T47D (cell line): ENCODE data around the gene MORF4L1.
"Not testable (repeated sequence)": the region's sequence is repeated elsewhere in the genome, so short reads cannot be mapped to it uniquely, and the experiment has no call there.

Experiments used
- DNase-seq, 2 experiments: peaks; one replicate each; pipeline versions ENCODE4 v3.0.0 to v3.0.0-alpha.2; 2011 to 2012; ENCODE audit warnings: low read depth in 1 of 2, low spot score in 1 of 2
- JUND ChIP-seq: IDR thresholded peaks from 2 replicates; pipeline ENCODE4 v1.6.1; 2012; ENCODE audit warnings: low read depth
- in situ Hi-C: cut with HindIII; loops from 2 replicates; pipeline ENCODE4 v1.10.0; 2016; ENCODE audit warnings: low sequenced_read_pairs, low pct_unique_long_range_greater_than_20kb

The MORF4L1 gene

GRCh38 chr15:78898540-78898939, 25.9 kb downstream of the MORF4L1 start:
- in situ Hi-C loops: no loop called here
- no peak for TF ChIP-seq JUND
- no peak for DNase-seq

DNA sequence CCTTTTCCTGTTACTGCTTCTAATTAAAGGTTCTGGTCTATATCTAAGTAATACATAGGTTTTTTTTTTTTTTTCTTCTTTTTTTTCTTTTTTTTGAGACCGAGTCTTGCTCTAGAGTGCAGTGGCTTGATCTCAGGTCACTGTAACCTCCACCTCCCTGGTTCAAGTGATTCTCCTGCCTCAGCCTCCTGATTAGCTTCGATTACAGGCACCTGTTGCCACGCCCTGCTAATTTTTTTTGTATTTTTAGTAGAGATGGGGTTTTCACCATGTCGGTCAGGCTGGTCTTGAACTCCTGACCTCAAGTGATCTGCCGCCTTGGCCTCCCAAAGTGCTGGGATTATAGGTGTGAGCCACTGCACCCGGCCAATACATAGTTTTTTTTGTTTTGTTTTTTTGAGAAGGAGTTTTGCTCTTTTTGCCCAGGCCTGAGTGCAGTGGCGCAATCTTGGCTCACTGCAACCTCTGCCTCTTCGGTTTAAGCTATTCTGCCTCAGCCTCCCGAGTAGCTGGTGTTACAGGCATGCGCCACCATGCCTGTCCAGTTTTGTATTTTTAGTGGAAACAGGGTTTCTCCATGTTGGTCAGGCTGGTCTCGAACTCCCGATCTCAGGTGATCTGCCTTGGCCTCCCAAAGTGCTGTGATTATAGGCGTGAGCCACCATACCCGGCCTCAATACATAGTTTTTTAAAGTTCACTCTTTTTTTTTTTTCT, 28.3 kb downstream of the MORF4L1 start:
- DNase-seq, in situ Hi-C loops: not testable (repeated sequence)

- in situ Hi-C loops, DNase-seq: not testable (repeated sequence)
These were observed 29.8 kb downstream of the MORF4L1 start for GRCh38 chr15:78902281-78903032.

DNA sequence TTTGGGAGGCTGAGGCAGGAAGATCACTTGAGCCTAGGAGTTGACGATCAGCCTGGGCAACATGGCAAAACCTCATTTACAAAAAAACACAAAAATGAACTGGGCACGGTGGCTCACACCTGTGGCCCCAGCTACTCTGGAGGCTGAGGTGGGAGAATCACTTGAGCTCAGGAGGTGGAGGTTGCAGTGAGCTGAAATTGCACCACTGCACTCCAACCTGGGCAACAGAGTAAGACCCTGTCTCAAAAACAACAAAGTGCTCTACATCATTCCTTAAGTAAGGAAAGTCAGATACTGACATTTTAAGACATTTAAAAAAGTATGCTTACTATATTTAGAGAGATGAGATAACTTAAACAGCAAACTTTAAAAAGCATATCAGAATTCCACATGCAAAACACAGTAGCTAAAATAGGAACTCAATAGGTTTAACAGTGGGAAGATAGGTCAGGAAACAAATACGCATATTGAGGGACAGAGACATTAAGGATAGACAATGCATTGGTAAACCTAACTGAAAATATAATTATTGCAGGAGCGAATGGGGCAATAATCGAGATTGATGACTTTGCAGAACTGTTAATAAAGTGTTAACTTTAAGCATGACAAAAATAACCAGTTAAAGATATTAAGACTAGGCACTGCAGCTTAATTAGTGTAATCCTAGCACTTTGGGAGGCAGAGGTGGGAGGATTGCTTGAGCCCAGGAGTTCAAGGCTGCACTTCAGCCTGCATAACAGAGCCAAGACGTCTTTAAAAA, 32.1 kb downstream of the MORF4L1 start:
- in situ Hi-C loops: no loop called here
- no peak for DNase-seq
- TF ChIP-seq JUND: no peak

GRCh38 chr15:78906316-78906620, 33.6 kb downstream of the MORF4L1 start:
- no peak for DNase-seq
- in situ Hi-C loops: no loop called here
- TF ChIP-seq JUND: no peak

DNA sequence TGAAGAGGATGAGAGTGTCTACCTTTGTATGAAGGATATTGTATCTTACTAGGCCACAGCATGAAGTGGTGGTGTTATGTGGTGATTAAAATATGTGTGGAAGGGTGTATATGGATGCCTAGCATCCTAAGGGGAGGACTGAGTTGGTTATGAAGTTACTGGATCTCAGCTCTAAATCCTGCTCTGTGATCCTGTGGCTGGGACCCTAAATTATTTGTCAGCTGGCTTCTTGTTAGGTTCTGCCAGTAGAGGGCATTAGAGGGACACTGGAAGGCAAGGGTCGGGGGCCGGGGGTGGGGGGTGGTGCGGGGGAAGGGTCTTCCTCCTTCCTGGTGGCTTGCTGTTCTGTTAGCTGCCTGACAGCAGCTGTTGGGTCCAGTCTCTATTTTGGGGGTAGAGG, 34.9 kb downstream of the MORF4L1 start:
- TF ChIP-seq JUND: no peak
- no peak for DNase-seq

GRCh38 chr15:78909160-78909695, 36.5 kb downstream of the MORF4L1 start:
- no peak for TF ChIP-seq JUND
- in situ Hi-C loops: no loop called here
- DNase-seq: no peak

More for the DNA sequence above, 34.9 kb downstream of the MORF4L1 start:
- in situ Hi-C loops: no loop called here

DNA sequence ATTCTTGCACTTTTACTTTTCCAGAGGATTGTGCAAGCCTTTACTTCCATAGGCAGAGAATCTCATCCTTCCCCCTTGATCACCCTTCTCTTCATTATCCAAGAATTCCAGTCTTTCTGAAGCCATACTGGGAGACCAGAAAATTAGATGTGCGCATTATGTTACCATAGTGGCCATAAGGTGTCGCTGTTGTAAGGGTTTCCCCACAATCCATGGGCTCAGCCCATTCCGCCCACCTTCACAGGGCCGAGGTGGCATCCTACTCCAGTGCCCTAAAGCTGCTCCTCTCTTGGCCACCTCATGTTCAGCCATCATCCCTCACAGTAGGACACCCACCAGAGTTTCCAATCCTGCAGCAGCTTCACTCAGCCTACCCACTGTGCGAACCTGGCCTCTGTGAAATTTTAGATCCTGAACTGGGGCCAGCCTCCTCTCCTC, 37.1 kb downstream of the MORF4L1 start:
- in situ Hi-C loops: no loop called here
- peak in 1 of 2 experiments; percentile 64 for DNase-seq
- no peak for TF ChIP-seq JUND

DNA sequence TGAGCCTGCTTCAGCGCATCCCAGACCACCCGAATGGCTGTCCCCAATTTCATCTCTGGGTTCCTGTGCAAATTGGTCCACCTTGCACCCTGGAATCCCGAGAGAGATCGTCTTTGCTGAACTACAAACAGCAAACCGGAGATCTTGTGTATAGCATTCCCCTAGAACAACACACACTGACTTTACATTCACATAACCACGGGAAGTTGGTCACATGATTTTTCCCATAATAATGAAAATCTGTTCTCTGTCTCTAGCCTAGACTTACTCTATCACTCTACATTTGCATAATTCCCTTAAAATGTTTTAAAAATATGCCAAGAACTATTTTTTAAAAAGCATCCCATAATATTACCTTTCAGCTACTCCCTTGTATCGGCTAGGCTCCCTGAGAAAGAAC, 37.6 kb downstream of the MORF4L1 start:
- no peak for TF ChIP-seq JUND
- in situ Hi-C loops: no loop called here
- DNase-seq: no peak

DNA sequence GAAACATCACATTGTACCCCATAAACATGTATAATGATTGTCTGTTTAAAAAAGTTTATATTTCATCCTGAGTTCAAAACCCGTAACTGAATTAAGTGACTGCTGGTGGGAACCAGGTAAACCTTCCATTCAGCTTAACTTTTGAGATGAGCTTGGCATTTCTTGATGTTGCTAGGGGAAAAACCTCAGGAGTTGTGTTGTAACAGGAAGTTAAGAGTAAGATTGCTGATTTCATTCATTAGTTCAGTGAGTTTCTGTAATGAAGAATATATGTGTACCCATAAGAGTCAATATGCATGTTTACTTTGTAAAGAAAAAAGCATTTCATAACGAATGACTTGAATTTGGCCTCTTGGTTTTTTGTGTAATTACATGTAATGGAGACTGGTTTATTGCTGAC, 39.6 kb downstream of the MORF4L1 start:
- no peak for TF ChIP-seq JUND
- in situ Hi-C loops: no loop called here
- no peak for DNase-seq

DNA sequence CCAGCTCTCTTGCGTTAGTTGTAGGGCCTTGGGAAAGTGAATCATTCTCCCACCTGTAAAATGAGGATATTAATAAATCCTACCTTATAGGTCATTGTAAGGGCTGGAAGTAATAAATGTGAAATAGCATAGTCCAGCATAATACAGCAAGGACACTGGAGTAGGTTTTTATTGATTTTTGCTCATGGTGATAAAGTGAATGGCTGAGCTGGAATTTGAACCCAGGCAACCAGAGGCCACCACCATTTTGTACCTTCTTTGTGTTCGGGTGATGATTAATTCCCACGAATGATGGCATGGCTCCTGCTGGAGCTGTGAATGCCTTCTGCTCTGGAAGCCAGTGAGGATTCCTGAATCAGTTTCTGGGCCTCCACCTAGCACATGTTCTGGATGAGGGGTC, 40.3 kb downstream of the MORF4L1 start:
- DNase-seq: no peak
- TF ChIP-seq JUND: no peak
- in situ Hi-C loops: no loop called here

DNA sequence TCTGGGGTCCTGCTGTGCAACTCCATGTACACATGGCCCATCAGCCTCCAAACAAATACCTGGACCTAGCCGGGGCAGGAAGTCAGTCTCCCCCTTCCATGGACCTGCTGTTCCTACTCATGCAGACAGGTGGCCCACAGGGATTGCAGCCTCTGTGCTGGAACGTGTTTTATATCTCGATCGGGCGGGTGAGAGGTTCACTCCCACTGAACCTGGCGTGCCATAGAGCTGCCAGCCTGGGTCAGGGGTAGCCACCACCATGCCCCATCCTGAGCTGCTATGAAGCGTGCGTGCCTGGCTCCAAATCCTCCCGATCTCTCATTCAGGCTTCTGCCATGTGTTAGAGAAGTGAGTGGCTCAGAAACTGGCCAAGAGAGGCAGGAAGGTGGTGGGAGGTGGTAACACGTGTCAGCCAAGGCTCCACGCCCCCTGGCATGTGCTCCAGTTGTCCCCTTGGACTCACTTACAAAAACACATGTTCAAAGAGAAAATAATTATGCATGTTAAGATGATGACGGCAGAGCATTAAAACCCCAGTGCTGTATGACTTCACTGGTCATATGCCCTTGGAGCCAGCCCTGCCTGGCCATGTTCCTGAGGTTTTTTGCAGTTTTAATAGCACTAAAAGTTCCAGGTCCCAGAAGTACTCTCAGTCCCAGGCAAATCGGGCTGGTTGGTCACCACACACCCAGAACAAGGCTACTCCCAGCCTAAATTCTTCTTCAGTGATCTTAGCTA, 41.5 kb downstream of the MORF4L1 start:
- in situ Hi-C loops: no loop called here
- no peak for TF ChIP-seq JUND
- peak in 1 of 2 experiments; percentile 38 for DNase-seq
